NCI-H2196 (cell line): ENCODE data around the gene CHRNA10.

Experiments used
- DNase-seq: peaks from one replicate; lab custom pipeline; 2025; ENCODE audit not compliant: unreplicated experiment; lab: John Stamatoyannopoulos, UW

CHRNA10 gene

DNA sequence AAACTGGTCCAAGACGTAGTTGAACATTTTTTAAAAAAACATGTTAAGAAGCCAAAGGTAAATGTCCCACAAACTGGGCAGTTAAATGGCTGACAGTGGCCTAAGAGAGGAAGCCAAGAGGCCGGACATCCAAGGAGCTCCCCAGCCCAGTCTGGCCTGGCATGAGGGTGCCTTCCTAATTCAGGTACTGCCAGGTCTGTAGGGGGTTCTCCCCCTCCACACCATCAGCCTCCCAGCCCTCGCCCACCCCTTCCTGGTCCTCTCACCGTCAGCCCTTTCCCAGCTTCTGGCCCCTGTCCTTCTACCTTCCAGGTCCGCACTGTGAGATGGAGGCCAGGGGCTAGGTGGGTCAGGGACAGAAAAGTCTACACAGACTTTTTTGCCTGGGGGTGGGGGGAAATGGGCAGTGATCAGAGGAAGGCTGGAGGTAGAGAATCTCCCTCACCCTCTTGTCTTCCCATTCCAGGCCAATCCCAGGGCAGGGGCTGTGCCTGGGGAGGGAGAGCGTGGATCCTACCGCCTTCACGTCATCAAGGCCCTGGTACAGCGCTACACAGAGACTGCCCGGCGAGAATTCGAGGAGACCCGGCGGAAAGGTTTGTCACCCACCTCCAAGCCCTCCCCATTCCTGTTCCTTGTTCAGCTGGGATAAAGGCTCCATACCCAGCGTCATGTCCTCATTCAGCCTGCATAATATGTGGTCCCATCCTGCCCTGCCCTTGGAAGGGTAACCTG lies 35.4 kb downstream of the CHRNA10 start:
- no peak for DNase-seq

DNA sequence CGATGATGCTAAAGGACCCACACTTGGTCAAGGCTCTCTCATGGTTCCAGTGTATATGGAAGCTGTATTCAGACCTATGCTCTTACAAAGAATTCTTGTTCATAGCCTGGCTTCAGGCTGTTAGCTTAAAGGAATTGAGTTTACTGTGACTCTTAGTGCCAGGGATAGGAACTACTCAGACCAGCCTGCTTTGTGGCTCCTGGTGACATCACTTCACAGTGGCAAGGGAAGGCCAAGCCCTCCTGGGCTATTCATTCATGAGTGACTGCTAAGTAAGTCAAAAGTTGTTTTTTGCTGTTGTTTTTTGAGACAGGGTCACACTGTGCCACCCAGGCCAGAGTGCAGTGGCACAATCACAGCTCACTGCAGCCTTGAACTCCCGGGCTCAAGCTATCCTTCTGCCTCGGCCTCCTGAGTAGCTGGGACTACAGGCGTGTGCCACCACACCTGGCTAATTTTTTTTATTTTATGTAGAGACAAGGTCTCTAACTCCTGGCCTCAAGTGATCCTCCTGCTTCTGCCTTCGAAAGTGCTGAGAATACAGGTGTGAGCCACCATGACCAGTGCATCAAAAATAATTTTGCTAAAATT lies 39.0 kb downstream of the CHRNA10 start:
- no peak for DNase-seq

DNA sequence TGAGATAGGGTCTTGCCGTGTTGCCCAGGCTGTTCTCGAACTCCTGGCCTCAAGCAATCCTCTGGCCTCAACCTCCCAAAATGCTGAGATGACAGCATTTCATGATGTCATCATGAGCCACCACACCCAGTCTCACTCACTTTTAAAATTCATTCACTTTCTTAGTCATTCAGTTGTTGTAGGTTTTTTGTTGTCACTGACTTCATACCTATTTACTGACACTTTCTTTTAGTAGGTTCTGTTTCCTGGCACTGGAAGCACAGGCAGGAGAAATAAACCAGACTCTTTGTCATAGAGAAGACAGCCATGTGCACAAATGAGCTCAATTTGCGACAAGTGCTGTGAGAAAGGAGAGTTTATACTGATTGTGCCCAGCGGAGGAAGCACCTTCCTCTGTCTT lies 39.9 kb downstream of the CHRNA10 start:
- DNase-seq = no peak

DNA sequence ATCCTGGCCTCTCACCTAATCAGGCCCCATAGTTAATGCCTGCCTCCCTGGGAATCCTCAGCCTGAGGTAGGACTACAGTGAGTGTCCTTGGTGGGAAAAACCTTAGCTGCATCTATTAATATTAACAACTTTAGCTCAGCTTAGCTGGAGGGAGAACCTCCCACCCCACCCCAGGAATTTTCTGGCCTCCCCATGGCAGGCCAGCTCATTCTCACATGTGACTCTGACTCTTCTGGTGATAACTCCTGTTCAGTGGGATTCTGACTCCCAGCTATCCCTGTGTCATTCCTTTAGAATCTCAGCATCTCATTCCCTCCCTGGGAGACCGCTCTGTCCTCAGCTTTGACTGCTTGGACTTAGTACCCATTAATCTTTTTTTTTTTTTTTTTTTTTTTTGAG lies 43.9 kb downstream of the CHRNA10 start:
- no peak for DNase-seq

DNA sequence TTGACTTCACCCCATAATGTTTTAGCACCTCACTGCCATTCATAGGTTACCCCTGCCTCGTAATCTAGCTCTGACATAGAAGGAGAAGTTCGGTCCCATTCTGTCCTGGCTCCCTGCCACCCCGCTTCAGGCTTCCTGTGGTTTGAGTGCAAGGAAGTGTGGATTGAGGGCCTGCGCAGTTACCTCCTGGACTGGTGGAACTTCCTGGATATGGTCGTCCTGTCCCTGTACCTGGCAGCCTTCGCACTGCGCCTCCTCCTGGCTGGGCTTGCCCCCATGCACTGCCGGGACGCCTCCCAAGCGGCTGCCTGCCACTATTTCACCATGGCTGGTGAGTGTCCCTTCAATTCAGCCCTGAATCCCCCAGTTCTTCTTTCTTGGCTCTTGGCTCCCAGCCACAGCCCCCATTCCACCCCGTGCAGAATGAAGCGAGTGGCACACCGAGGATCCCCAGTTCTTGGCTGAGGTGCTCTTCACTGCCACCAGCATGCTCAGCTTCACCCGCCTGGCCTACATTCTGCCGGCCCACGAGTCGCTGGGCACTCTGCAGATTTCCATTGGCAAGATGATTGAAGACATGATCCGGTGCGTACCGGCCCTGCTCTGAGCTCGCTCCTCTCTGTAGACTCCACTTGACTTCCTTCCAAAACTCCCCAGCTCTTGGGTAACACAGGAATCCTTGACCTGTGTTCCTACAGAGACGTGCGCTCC lies 44.8 kb downstream of the CHRNA10 start:
- no peak for DNase-seq

DNA sequence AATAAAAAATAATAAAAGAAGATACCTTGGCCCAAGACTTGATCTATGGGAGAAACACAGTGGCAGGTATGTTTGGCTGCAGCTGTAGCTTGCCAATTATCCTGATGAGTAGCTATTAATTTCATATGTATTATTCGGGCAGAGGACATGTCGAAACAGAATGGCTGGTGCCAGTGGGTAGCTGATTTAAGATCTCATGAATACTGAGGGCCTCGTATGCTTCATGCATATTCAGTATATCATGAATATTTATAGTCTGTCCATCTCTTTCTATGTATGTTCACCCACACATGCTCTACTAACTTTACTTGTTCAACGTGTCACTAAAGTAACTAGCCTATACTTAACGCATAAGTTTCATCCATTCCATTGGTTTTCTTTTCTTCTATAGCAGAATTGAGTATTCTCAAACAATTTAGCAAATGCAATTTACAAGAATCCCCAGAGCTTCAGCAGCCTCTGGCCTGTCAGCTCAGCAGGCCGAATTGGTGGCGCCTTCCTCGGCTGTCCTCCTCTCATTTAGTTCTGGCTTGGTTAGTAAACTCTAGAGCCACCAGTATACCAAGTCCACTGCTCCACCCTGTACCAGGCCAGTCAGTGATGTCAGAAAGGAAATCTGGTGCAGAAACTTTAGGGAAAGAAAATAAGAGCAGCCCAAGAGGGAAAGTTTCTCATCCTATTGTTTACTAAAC lies 47.3 kb downstream of the CHRNA10 start:
- no peak for DNase-seq

DNA sequence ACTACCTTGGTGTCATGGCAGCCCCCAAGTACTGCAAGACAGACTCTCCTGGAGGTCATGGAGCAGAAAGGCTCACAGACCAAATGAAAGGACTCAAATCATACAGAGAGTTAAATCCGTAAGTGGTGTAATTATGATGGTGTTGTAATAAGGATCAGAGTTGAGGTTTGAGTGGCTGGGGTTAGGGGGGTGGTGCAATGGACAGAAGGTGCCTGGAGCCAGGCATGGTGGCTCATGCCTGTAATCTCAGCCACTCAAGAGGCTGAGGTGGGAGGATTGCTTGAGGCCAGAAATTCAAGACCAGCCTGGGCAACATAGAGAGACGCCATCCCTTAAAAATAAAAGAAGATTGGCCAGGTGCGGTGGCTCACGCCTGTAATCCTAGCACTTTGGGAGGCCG lies 48.1 kb downstream of the CHRNA10 start:
- DNase-seq = no peak

DNA sequence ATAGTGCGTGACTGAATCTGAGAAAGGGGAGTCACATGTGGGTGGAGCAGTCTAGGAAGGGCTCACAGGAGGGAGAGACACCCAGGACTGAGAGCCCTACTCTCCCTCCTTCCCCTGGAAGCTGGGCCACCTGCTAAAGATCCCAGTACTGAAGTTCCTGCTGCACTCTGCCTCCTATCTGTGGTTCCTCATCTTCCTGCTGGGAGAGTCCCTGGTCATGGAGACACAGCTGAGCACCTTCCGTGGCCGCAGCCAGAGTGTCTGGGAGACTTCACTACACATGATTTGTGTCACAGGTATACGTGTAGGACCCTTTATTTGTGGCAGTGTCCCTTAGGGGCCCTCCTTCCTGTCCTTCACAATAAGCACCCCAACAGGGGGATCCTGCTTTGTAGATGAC lies 48.7 kb downstream of the CHRNA10 start:
- DNase-seq = no peak

DNA sequence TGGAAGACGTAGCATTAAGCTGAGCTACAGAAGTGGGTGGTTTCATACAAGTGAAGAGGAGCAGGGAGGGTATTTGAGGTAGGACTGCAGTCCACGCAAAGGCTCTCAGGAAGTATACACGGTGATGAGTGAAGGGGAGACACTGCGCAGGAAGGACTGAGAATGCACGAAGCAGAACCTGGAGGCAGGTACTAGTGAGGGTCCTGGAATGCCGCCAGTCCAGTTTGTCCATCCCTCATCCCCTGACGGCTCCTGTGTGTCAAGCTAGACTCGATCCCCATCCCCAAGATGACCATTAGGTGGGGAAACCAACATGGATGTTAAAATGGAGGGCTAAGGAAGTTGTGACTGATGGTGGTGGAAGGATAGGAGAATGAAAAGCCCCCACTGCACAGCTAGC lies 53.2 kb downstream of the CHRNA10 start:
- no peak for DNase-seq

DNA sequence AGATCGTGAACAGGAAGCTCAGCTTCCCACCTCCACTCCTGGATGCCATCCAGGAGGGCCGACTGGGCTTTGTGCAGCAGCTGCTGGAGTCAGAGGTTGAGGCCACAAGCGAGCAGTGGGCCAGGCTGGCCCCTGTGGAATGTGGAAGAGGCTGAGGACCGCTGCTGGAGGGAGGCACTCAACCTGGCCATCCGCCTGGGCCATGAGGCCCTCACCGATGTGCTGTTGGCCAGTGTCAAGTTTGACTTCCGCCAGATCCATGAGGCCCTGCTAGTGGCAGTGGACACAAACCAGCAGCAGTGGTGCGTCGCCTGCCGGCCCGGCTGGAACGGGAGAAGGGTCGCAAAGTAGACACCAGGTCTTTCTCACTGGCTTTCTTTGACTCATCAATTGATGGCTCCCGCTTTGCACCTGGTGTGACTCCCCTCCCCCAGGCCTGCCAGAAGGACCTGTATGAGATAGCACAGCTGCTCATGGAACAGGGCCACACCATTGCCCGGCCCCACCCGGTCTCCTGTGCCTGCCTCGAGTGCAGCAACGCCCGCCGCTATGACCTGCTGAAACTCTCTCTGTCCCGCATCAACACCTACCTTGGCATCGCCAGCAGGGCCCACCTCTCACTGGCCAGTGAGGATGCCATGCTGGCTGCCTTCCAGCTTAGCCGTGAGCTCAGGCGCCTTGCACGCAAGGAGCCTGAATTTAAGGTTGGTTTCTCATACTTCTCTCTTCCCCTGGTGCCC lies 54.3 kb downstream of the CHRNA10 start:
- DNase-seq = peak; percentile 70

DNA sequence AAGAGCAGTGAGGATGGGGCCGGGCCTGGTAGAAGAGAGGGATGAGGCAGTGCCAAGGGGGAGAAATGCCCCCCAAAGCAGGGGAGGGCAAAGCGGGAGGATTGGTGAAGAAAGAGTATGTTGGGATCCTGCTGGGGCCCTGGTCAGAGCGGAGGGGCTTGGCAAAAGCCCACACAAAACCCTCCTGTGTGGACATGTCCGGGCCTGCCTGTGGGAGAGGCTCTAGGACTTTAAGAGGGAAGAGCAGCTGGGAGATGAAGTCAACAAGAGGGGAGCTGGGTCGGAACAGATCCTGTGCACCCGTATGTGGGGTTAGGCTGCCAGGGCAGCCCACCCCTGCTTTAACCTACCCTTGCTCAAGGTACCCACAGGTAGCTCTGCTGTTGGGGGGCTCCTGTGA lies 55.2 kb downstream of the CHRNA10 start:
- peak; percentile 5 for DNase-seq
